ENCODE measurements around the gene NAXE.

Gene NAXE

GRCh38 chr1:156643778-156644092 is 52.2 kb downstream of the NAXE start:
- Histone ChIP-seq H3K4me1 (ENCODE audit: insufficient read depth, low read length) (no peaks in the 10 kb centered on the region), H3K9me3 (ENCODE audit: insufficient read depth, low read depth, low read length) (no peaks in the 10 kb centered on the region), H3K27ac (ENCODE audit: low read length) (no peak overlapping the region), H3K27me3 (ENCODE audit: insufficient read depth, low read length) (peaks cover 93% of the 10 kb centered on the region), H3K4me3 (ENCODE audit: low read length) (no peak overlapping the region), H3K36me3 (ENCODE audit: insufficient read depth, low read depth, low read length) (no peaks in the 10 kb centered on the region), H3K9ac (ENCODE audit: low read depth, low read length) (no peak overlapping the region)
